Fibroblast of lung (primary cell): ENCODE data around the gene EDRF1. TPM values are rescaled to one million over a fixed set of nuclear protein-coding genes. Genes with fewer than 3 reads are reported as not detected.

Experiments used
- DNase-seq, 2 donors: peaks; one replicate each; pipeline versions ENCODE4 v3.0.0 to v3.0.0-alpha.2; 2010; ENCODE audit warnings: low read depth in 2 of 2
- H2AFZ ChIP-seq: 2 replicates; pipeline ENCODE4 v1.5.1; 2012; ENCODE audit warnings: low read length, control low read depth, inconsistent platforms
- H3K27ac ChIP-seq: 2 replicates; pipeline ENCODE4 v1.5.1; 2011; ENCODE audit warnings: low read length, control low read depth; ENCODE audit not compliant: insufficient read depth
- H3K27me3 ChIP-seq: 2 replicates; pipeline ENCODE4 v1.5.1; 2011; ENCODE audit warnings: mild to moderate bottlenecking, low read length; ENCODE audit not compliant: control insufficient read depth, insufficient read depth
- H3K36me3 ChIP-seq: 2 replicates; pipeline ENCODE4 v1.5.1; 2011; ENCODE audit warnings: low read length; ENCODE audit not compliant: control insufficient read depth, insufficient read depth
- H3K4me1 ChIP-seq: 2 replicates; pipeline ENCODE4 v1.5.1; 2011; ENCODE audit warnings: low read length; ENCODE audit not compliant: control insufficient read depth, insufficient read depth; ENCODE audit errors: extremely low read depth
- H3K4me2 ChIP-seq: 2 replicates; pipeline ENCODE4 v1.5.1; 2011; ENCODE audit warnings: low read length, control low read depth; ENCODE audit not compliant: insufficient read depth; ENCODE audit errors: extremely low read depth
- H3K4me3 ChIP-seq, 4 experiments: fragments of 200-600 bp in 1 of 4; sonication (generic) in 1 of 4; replicated peaks in 1 of 4; 2 replicates each; pipeline ENCODE4 v1.5.1; 2011 to 2016; ENCODE audit warnings: low read length in 4 of 4, low read depth in 3 of 4, mild to moderate bottlenecking in 3 of 4, control low read depth in 2 of 4, inconsistent platforms in 1 of 4, mixed read lengths in 1 of 4; ENCODE audit not compliant: insufficient read depth in 1 of 4; ENCODE audit errors: control extremely low read depth in 1 of 4
- H3K79me2 ChIP-seq: 2 replicates; pipeline ENCODE4 v1.5.1; 2012; ENCODE audit warnings: mild to moderate bottlenecking, low read length, inconsistent platforms; ENCODE audit not compliant: control insufficient read depth, insufficient read depth
- H3K9ac ChIP-seq: 2 replicates; pipeline ENCODE4 v1.5.1; 2011; ENCODE audit warnings: mild to moderate bottlenecking, low read length, control low read depth; ENCODE audit not compliant: insufficient read depth
- H3K9me3 ChIP-seq: 2 replicates; pipeline ENCODE4 v1.5.1; 2012; ENCODE audit warnings: low read depth, low read length; ENCODE audit not compliant: control insufficient read depth, insufficient read depth
- H4K20me1 ChIP-seq: 2 replicates; pipeline ENCODE4 v1.5.1; 2011; ENCODE audit warnings: low read length; ENCODE audit not compliant: control insufficient read depth, insufficient read depth; ENCODE audit errors: extremely low read depth
- CTCF ChIP-seq, 2 donors: IDR thresholded peaks in 1 of 2; conservative IDR thresholded peaks in 1 of 2; 1 replicate in 1 of 2; 2 replicates in 1 of 2; pipeline ENCODE4 v1.5.1; 2011 to 2012; ENCODE audit warnings: low read length in 2 of 2, control low read depth in 1 of 2, inconsistent platforms in 1 of 2, low read depth in 1 of 2, mild to moderate bottlenecking in 1 of 2
- EZH2 ChIP-seq: IDR thresholded peaks from 2 replicates; pipeline ENCODE4 v1.5.1; 2012; ENCODE audit warnings: low read length, control low read depth, mild to moderate bottlenecking; ENCODE audit errors: missing control alignments
- polyA plus RNA-seq, 2 donors: library from polyadenylated mRNA; depleted of rRNA in 1 of 2; stranded (reverse) in 1 of 2; unstranded in 1 of 2; fragments of >200 nt; gene quantifications; 2 replicates each; pipeline ENCODE4 v1.2.1, GENCODE V29; 2011 to 2012; ENCODE audit warnings: missing spikeins in 1 of 2
- total RNA-seq: library from RNA; depleted of rRNA; stranded (reverse); fragments of >200 nt; gene quantifications from 2 replicates; pipeline ENCODE4 v1.2.1, GENCODE V29; 2014

EDRF1 gene
- total and polyA plus RNA-seq, 2 donors (not counting 1 experiment from before 2014, with no cell fraction given), result 19.9 to 25.3 TPM

- Histone ChIP-seq H2AFZ (no peak overlapping the region), H3K4me1 (no peaks in the 10 kb centered on the region), H3K4me2 (no peak overlapping the region), H3K36me3 (peaks cover 11% of the 10 kb centered on the region), H3K27me3 (no peaks in the 10 kb centered on the region), H3K9ac (no peak overlapping the region), H3K9me3 (no peaks in the 10 kb centered on the region), H3K79me2 (no peaks in the 10 kb centered on the region), H3K4me3 (no peak overlapping the region), H3K27ac (no peak overlapping the region), H4K20me1 (no peaks in the 10 kb centered on the region)
- no peak for DNase-seq
- TF ChIP-seq EZH2 (no peak), CTCF (conservative IDR thresholded peaks at IDR 0.05 in 1 of 2, IDR thresholded peaks at IDR 0.05 in 1 of 2; ENCODE audit: low read depth in 1 of 2, low read length in 2 of 2) (no peak)
Measured at GRCh38 chr10:125744909-125745308, 25.4 kb downstream of the EDRF1 start.

GRCh38 chr10:125747417-125747816, 27.9 kb downstream of the EDRF1 start:
- H3K9me3 ChIP-seq, result no peaks in the 10 kb centered on the region
- DNase-seq, result no peak
- H3K9ac ChIP-seq, result no peak overlapping the region
- H3K4me3 ChIP-seq, result no peak overlapping the region
- no peak overlapping the region for H2AFZ ChIP-seq
- peaks cover 9% of the 10 kb centered on the region for H3K36me3 ChIP-seq
- H4K20me1 ChIP-seq, result no peaks in the 10 kb centered on the region
- no peak overlapping the region for H3K4me2 ChIP-seq
- no peaks in the 10 kb centered on the region for H3K4me1 ChIP-seq
- no peaks in the 10 kb centered on the region for H3K27me3 ChIP-seq
- no peaks in the 10 kb centered on the region for H3K79me2 ChIP-seq
- TF ChIP-seq EZH2 (no peak), CTCF (conservative IDR thresholded peaks at IDR 0.05 in 1 of 2, IDR thresholded peaks at IDR 0.05 in 1 of 2; ENCODE audit: low read depth in 1 of 2, low read length in 2 of 2) (no peak)
- no peak overlapping the region for H3K27ac ChIP-seq

GRCh38 chr10:125756196-125756595, 36.7 kb downstream of the EDRF1 start:
- DNase-seq, result no peak
- no peak overlapping the region for H3K4me2 ChIP-seq

More at GRCh38 chr10:125756196-125756595, 36.7 kb downstream of the EDRF1 start:
- Histone ChIP-seq H3K27me3 (no peaks in the 10 kb centered on the region), H3K9me3 (no peaks in the 10 kb centered on the region), H3K27ac (no peak overlapping the region), H3K79me2 (no peaks in the 10 kb centered on the region), H2AFZ (no peak overlapping the region), H4K20me1 (no peaks in the 10 kb centered on the region), H3K9ac (no peak overlapping the region), H3K4me3 (no peak overlapping the region), H3K4me1 (no peaks in the 10 kb centered on the region), H3K36me3 (peaks cover 12% of the 10 kb centered on the region)
- TF ChIP-seq EZH2 (no peak), CTCF (conservative IDR thresholded peaks at IDR 0.05 in 1 of 2, IDR thresholded peaks at IDR 0.05 in 1 of 2; ENCODE audit: low read depth in 1 of 2, low read length in 2 of 2) (no peak)
